Activated naive CD8-positive, alpha-beta T cell (primary cell): ENCODE data around the gene TBC1D20.
"Not testable (repeated sequence)": the region's sequence is repeated elsewhere in the genome, so short reads cannot be mapped to it uniquely, and the experiment has no call there.

Experiments
- H3K27ac Mint-ChIP-seq: one replicate; pipeline ENCODE4 v1.8.0; 2021; ENCODE audit warnings: mixed read lengths
- H3K27me3 Mint-ChIP-seq: one replicate; pipeline ENCODE4 v1.8.0; 2021; ENCODE audit warnings: mixed read lengths
- H3K36me3 Mint-ChIP-seq: one replicate; pipeline ENCODE4 v1.8.0; 2021; ENCODE audit warnings: mixed read lengths
- H3K4me1 Mint-ChIP-seq: one replicate; pipeline ENCODE4 v1.8.0; 2021; ENCODE audit warnings: low read depth, mixed read lengths
- H3K4me3 Mint-ChIP-seq: one replicate; pipeline ENCODE4 v1.8.0; 2021; ENCODE audit warnings: mild to moderate bottlenecking, mixed read lengths
- H3K9me3 Mint-ChIP-seq: one replicate; pipeline ENCODE4 v1.8.0; 2021; ENCODE audit warnings: low read depth, mixed read lengths

TBC1D20 gene

GRCh38 chr20:480044-480443 lies 17.7 kb upstream of the TBC1D20 start:
- Mint-ChIP-seq H3K27me3 (no peaks in the 10 kb centered on the region), H3K4me3 (no peak overlapping the region), H3K27ac (no peak overlapping the region), H3K36me3 (peaks cover 4% of the 10 kb centered on the region), H3K9me3 (no peaks in the 10 kb centered on the region), H3K4me1 (peaks cover 20% of the 10 kb centered on the region)

GRCh38 chr20:479487-479886 lies 17.2 kb upstream of the TBC1D20 start:
- Mint-ChIP-seq H3K4me3 (no peak overlapping the region), H3K27ac (peak overlapping the region; percentile 23), H3K4me1 (peaks cover 20% of the 10 kb centered on the region), H3K36me3 (peaks cover 4% of the 10 kb centered on the region), H3K9me3 (no peaks in the 10 kb centered on the region), H3K27me3 (no peaks in the 10 kb centered on the region)

GRCh38 chr20:478949-479429 lies 16.7 kb upstream of the TBC1D20 start:
- H3K27ac Mint-ChIP-seq = peak overlapping the region; percentile 23
- peaks cover 20% of the 10 kb centered on the region for H3K4me1 Mint-ChIP-seq
- no peaks in the 10 kb centered on the region for H3K27me3 Mint-ChIP-seq
- H3K4me3 Mint-ChIP-seq = no peak overlapping the region
- no peaks in the 10 kb centered on the region for H3K9me3 Mint-ChIP-seq
- H3K36me3 Mint-ChIP-seq = peaks cover 4% of the 10 kb centered on the region

- no peak overlapping the region for H3K4me3 Mint-ChIP-seq
- no peaks in the 10 kb centered on the region for H3K9me3 Mint-ChIP-seq
- no peaks in the 10 kb centered on the region for H3K27me3 Mint-ChIP-seq
- H3K27ac Mint-ChIP-seq = peak overlapping the region; percentile 23
- H3K4me1 Mint-ChIP-seq = peaks cover 20% of the 10 kb centered on the region
- peaks cover 7% of the 10 kb centered on the region for H3K36me3 Mint-ChIP-seq
Observed at GRCh38 chr20:478010-478948, 15.9 kb upstream of the TBC1D20 start.

- H3K4me1 Mint-ChIP-seq, H3K27ac Mint-ChIP-seq, H3K4me3 Mint-ChIP-seq, H3K36me3 Mint-ChIP-seq, H3K27me3 Mint-ChIP-seq, H3K9me3 Mint-ChIP-seq: not testable (repeated sequence)
Observed at GRCh38 chr20:476561-477249, 14.4 kb upstream of the TBC1D20 start.

GRCh38 chr20:475463-476357 lies 13.4 kb upstream of the TBC1D20 start:
- peaks cover 11% of the 10 kb centered on the region for H3K36me3 Mint-ChIP-seq
- H3K4me3 Mint-ChIP-seq = no peak overlapping the region
- no peak overlapping the region for H3K27ac Mint-ChIP-seq

GRCh38 chr20:474581-474980 lies 12.2 kb upstream of the TBC1D20 start:
- Mint-ChIP-seq H3K4me3 (no peak overlapping the region), H3K27ac (no peak overlapping the region), H3K9me3 (no peaks in the 10 kb centered on the region), H3K27me3 (no peaks in the 10 kb centered on the region), H3K36me3 (peaks cover 11% of the 10 kb centered on the region), H3K4me1 (peaks cover 6% of the 10 kb centered on the region)

More at GRCh38 chr20:475463-476357, 13.4 kb upstream of the TBC1D20 start:
- no peaks in the 10 kb centered on the region for H3K27me3 Mint-ChIP-seq
- H3K9me3 Mint-ChIP-seq = no peaks in the 10 kb centered on the region
- H3K4me1 Mint-ChIP-seq = peaks cover 6% of the 10 kb centered on the region

GRCh38 chr20:472889-473292 lies 10.6 kb upstream of the TBC1D20 start:
- Mint-ChIP-seq H3K27ac (no peak overlapping the region), H3K4me1 (no peaks in the 10 kb centered on the region), H3K27me3 (peaks cover 1% of the 10 kb centered on the region), H3K36me3 (peaks cover 8% of the 10 kb centered on the region), H3K9me3 (no peaks in the 10 kb centered on the region), H3K4me3 (no peak overlapping the region)

GRCh38 chr20:472137-472846 lies 10.0 kb upstream of the TBC1D20 start:
- Mint-ChIP-seq H3K4me1 (no peaks in the 10 kb centered on the region), H3K36me3 (peaks cover 7% of the 10 kb centered on the region), H3K4me3 (no peak overlapping the region), H3K9me3 (no peaks in the 10 kb centered on the region), H3K27ac (no peak overlapping the region), H3K27me3 (peaks cover 3% of the 10 kb centered on the region)

GRCh38 chr20:469746-470490 lies 7.6 kb upstream of the TBC1D20 start:
- Mint-ChIP-seq H3K27ac (no peak overlapping the region), H3K4me3 (no peak overlapping the region), H3K27me3 (peaks cover 4% of the 10 kb centered on the region), H3K4me1 (no peaks in the 10 kb centered on the region), H3K36me3 (peaks cover 7% of the 10 kb centered on the region), H3K9me3 (no peaks in the 10 kb centered on the region)

GRCh38 chr20:467755-468154 lies 5.4 kb upstream of the TBC1D20 start:
- H3K4me3 Mint-ChIP-seq = no peak overlapping the region
- H3K36me3 Mint-ChIP-seq = peaks cover 4% of the 10 kb centered on the region
- no peaks in the 10 kb centered on the region for H3K9me3 Mint-ChIP-seq
- H3K27me3 Mint-ChIP-seq = peaks cover 4% of the 10 kb centered on the region
- no peak overlapping the region for H3K27ac Mint-ChIP-seq
- H3K4me1 Mint-ChIP-seq = peaks cover 8% of the 10 kb centered on the region

- no peaks in the 10 kb centered on the region for H3K9me3 Mint-ChIP-seq
- H3K36me3 Mint-ChIP-seq = no peaks in the 10 kb centered on the region
- peak overlapping the region; percentile 97 for H3K4me3 Mint-ChIP-seq
- H3K4me1 Mint-ChIP-seq = peaks cover 47% of the 10 kb centered on the region
- H3K27ac Mint-ChIP-seq = peak overlapping the region; percentile 94
- H3K27me3 Mint-ChIP-seq = no peaks in the 10 kb centered on the region
Observed at GRCh38 chr20:461254-462198, 807 bp downstream of the TBC1D20 start.

- peak overlapping the region; percentile 97 for H3K4me3 Mint-ChIP-seq
- no peaks in the 10 kb centered on the region for H3K9me3 Mint-ChIP-seq
- H3K36me3 Mint-ChIP-seq = no peaks in the 10 kb centered on the region
- H3K4me1 Mint-ChIP-seq = peaks cover 52% of the 10 kb centered on the region
- H3K27ac Mint-ChIP-seq = peak overlapping the region; percentile 19
- H3K27me3 Mint-ChIP-seq = no peaks in the 10 kb centered on the region
Observed at GRCh38 chr20:460707-461106, 1.6 kb downstream of the TBC1D20 start.
